Activated CD8-positive, alpha-beta T cell treated with anti-CD3 and anti-CD28 coated beads, Interleukin-2, amount 10 ng/mL, durations not matched to agents 7 days and 5 days (primary cell): ENCODE measurements around the gene ARID1B. TPM values are rescaled to one million over a fixed set of nuclear protein-coding genes. Genes with fewer than 3 reads are reported as not detected.

ENCODE experiments used
- ATAC-seq: fragments of 150-1000 bp; cut with Tn5 transposase; one replicate; pipeline ENCODE4 v1.10.0; 2021; ENCODE audit warnings: moderate library complexity
- CTCF ChIA-PET: fragments of 350-600 bp; sonication (Branson Sonifier 250); formaldehyde crosslinking; loops from one replicate; lab custom pipeline; 2021; ENCODE audit warnings: antibody characterized with exemption; lab: Charles Lee
- POLR2A ChIA-PET: fragments of 350-600 bp; sonication (Branson Sonifier 250); formaldehyde crosslinking; loops from one replicate; lab custom pipeline; 2021; ENCODE audit warnings: antibody characterized with exemption; lab: Charles Lee
- DNase-seq: peaks from one replicate; pipeline ENCODE4 v3.0.0-alpha.2; 2020
- H3K27ac Mint-ChIP-seq: one replicate; pipeline ENCODE4 v1.8.0; 2021; ENCODE audit warnings: mild to moderate bottlenecking, mixed read lengths
- H3K27me3 Mint-ChIP-seq: one replicate; pipeline ENCODE4 v1.8.0; 2021; ENCODE audit warnings: low read depth, mixed read lengths
- H3K36me3 Mint-ChIP-seq: one replicate; pipeline ENCODE4 v1.8.0; 2021; ENCODE audit warnings: low read depth, mixed read lengths
- H3K4me1 Mint-ChIP-seq: one replicate; pipeline ENCODE4 v1.8.0; 2021; ENCODE audit warnings: low read depth, mixed read lengths
- H3K4me3 Mint-ChIP-seq: one replicate; pipeline ENCODE4 v1.8.0; 2021; ENCODE audit warnings: mild to moderate bottlenecking, mixed read lengths
- H3K9me3 Mint-ChIP-seq: one replicate; pipeline ENCODE4 v1.8.0; 2022; ENCODE audit warnings: mixed read lengths; ENCODE audit not compliant: insufficient read depth
- total RNA-seq, 2 experiments: library from RNA; stranded (reverse); gene quantifications; one replicate each; pipeline ENCODE4 v1.2.3, GENCODE V29; 2021

The ARID1B gene
- total RNA-seq, 2 experiments from 2014 or later, result 60.9 to 62.4 TPM

DNA sequence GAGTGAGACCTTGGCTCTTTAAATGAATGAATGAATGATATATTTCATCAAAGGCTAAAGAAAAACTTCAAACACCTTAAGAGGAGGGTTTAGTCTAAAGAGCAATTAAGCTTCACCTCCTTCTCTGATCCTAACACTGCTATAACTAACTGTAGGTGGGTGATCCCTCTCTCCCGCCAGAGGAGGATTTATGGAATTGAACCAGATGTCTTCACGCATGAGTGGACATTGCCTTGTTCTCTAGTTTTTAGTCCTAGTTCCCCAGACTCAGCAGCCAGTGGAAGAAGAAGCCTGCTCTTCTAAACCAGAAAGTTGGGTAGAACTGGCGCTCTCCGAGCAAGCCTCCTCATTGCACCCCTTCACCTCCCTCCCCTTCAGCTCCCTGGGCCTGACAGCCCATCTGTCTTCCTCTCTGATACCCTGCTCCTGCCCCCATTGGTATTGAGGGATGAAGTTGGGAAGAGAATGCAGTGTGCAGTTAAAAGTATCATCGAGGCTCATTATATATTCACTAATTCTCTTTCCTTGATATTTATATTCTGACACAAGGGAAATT is 142.7 kb downstream of the ARID1B start:
- H3K4me1 Mint-ChIP-seq, result peaks cover 15% of the 10 kb centered on the region
- DNase-seq, result no peak
- H3K36me3 Mint-ChIP-seq, result peaks cover 4% of the 10 kb centered on the region
- ATAC-seq, result no peak
- POLR2A ChIA-PET, result interaction anchor here (1.0 to 1.1 kb wide), 2 partner anchors 33 to 143 kb away, joined by 3 read pairs; partner anchors contain the start of gene ARID1B
- no peaks in the 10 kb centered on the region for H3K27me3 Mint-ChIP-seq
- no peak overlapping the region for H3K4me3 Mint-ChIP-seq
- CTCF ChIA-PET, result interaction anchor here (1.1 to 1.6 kb wide), 2 partner anchors 11 to 126 kb away, joined by 3 read pairs; no protein-coding TSS in a partner anchor
- no peaks in the 10 kb centered on the region for H3K9me3 Mint-ChIP-seq
- H3K27ac Mint-ChIP-seq, result no peak overlapping the region

DNA sequence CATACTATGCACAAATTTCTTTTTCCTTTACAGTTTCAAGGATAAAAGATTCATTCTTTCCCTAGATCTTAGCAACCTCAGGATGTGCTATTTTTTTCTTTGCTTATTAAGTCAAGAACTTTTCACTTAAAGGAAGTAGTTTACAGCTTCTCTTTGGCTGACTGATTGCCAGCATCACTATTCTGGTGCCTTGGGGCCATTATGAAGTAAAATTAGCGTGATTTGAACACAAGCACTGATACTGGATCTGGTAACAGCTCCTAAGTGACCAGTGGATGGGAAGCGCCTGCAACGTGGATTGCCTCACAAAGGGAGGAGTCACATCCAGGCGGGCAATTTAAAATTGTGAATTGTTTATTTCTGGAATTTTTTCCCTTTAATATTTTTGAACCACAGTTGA is 147.1 kb downstream of the ARID1B start:
- Mint-ChIP-seq H3K27ac (no peak overlapping the region), H3K4me1 (peaks cover 30% of the 10 kb centered on the region), H3K36me3 (peaks cover 5% of the 10 kb centered on the region), H3K9me3 (no peaks in the 10 kb centered on the region), H3K27me3 (no peaks in the 10 kb centered on the region), H3K4me3 (no peak overlapping the region)
- ATAC-seq (no peak), DNase-seq (no peak)
- POLR2A ChIA-PET, result no interaction called here
- CTCF ChIA-PET, result interaction anchor here (0.9 to 1.3 kb wide), 2 partner anchors 10 to 260 kb away, joined by 3 to 4 read pairs; no protein-coding TSS in a partner anchor

DNA sequence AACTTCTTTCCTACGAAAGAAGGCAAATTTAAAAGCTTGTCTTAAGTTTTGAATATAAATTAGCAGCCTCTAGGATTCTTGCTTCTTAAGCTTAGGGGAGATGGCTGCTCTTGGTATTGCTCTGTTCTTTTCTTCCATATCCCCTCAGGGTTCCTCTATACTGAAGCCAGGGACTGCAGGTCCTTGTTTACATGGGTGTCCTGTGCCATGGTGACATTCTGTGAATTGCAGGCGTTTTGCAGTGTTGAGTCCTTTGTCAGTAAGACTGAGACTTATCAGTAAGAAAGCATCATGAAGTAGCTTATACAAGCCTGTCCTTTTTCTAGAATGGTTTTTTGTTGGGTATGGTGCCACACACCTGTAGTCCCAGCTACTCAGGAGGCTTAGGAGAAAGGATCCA is 147.8 kb downstream of the ARID1B start:
- Mint-ChIP-seq H3K27ac (no peak overlapping the region), H3K9me3 (no peaks in the 10 kb centered on the region), H3K36me3 (peaks cover 10% of the 10 kb centered on the region), H3K4me1 (peaks cover 34% of the 10 kb centered on the region), H3K4me3 (no peak overlapping the region), H3K27me3 (no peaks in the 10 kb centered on the region)
- DNase-seq (no peak), ATAC-seq (no peak)
- CTCF ChIA-PET, result interaction anchor here (0.8 to 1.3 kb wide), 4 partner anchors 10 to 259 kb away, joined by 3 to 4 read pairs (median 3); no protein-coding TSS in a partner anchor
- POLR2A ChIA-PET, result no interaction called here

DNA sequence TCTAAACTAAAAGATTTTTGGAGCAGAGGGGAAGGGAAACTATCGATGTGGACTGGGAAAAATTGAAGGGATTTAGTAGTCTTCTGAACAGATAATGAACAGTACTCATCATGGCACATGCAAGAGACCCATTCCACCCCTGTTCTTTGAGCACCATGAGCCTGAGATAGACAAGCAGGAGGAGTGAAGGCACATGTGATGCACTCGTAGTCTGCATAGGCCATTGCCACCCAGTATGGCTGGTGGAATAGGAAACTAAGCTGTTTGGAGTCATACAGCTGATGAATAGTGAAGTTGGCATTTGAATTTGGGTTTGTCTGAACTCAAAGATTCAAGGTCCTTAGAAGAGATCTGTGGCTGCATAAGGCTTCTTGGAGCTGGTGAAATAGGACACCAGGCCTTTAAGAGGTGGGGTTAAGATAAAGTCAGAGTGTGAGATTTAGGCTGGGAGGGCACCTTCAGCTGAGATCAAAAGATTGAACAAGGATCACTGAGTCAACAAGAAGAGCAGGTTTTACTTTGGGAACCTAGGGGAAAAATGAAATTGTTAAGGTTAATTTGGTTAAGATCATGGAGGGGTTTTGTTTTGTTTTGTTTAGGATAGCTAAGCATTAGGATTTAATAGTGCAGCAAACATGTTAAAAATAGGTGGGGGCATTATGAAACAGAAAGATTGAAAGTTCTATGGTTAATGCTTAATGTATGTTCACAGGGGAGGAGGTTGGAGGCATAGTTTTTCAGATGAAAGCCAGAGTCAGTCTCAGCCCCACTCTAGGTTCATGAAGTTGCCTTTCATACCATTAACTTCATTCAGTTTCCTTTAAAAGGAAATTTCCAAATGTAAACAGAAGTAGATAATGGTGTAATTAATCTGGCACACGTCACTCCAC is 148.8 kb downstream of the ARID1B start:
- ChIA-PET CTCF (interaction anchor here (0.9 to 1.3 kb wide), 2 partner anchors 12 to 258 kb away, joined by 3 read pairs; no protein-coding TSS in a partner anchor), POLR2A (no interaction called here)
- ATAC-seq (no peak), DNase-seq (no peak)
- Mint-ChIP-seq H3K27me3 (no peaks in the 10 kb centered on the region), H3K4me1 (peaks cover 31% of the 10 kb centered on the region), H3K9me3 (no peaks in the 10 kb centered on the region), H3K4me3 (no peak overlapping the region), H3K27ac (no peak overlapping the region), H3K36me3 (peaks cover 10% of the 10 kb centered on the region)

DNA sequence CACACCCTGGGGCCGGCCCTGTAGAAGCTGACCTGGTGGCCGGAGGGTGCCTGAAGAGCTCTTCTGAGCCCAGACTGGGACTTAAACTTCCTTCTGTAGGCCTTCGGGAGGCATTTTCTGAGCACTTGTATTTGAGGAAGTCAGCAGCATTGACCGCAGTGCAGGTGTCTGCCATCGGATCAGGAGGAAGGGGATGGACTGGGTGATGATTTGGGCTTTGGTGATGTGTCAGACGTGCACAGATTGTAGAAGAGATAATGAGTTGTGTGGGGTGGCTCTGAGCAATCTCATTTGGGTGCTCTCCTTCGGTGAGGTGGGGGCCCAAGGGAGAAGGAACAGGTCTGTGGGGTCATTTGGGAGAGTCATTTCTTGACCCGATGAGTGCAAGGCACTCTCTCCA is 150.9 kb downstream of the ARID1B start:
- Mint-ChIP-seq H3K36me3 (peaks cover 6% of the 10 kb centered on the region), H3K27ac (no peak overlapping the region), H3K27me3 (no peaks in the 10 kb centered on the region), H3K4me3 (no peak overlapping the region), H3K9me3 (no peaks in the 10 kb centered on the region), H3K4me1 (peaks cover 29% of the 10 kb centered on the region)
- POLR2A ChIA-PET, result no interaction called here
- CTCF ChIA-PET, result no interaction called here
- ATAC-seq, result no peak
- DNase-seq, result no peak

DNA sequence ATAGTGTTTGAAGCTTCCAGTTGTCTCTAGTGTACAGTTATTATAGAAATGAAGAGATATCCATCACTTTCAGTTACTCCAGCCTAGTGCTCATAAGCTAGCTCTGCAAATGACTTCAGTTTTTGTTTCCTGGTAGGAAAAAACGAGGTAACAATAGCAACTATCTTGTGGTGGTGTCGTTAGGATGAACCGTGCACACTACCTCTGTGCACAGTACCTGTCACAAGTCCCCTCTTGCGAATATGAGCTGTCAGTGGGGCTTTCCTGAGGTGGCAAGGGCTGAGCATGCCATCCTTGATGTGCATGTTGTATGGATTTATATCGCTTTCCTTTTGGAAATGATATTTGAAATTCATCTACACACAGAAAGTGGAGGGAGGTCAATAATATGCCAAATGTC is 151.8 kb downstream of the ARID1B start:
- Mint-ChIP-seq H3K4me3 (no peak overlapping the region), H3K9me3 (no peaks in the 10 kb centered on the region), H3K27ac (no peak overlapping the region), H3K27me3 (no peaks in the 10 kb centered on the region), H3K4me1 (peaks cover 29% of the 10 kb centered on the region), H3K36me3 (peaks cover 6% of the 10 kb centered on the region)
- DNase-seq (no peak), ATAC-seq (no peak)
- CTCF ChIA-PET, result no interaction called here
- POLR2A ChIA-PET, result no interaction called here

DNA sequence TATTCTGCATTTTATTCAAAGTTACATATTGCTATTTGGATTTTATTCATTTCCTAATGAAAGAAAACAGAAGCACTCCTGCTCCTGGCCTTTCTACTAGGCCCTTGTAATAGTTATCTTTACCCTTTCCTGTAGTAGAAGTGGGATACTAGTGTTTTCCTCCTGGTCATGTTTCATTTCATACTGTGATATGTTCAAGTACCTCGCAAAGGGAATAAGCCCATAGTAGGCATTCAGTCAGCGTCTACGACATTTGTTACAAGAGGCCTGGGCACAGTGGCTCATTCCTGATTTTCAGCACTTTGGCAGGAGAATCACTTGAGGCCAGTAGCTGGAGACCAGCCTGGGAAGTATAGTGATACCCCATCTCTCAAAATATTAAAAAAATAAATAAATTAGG is 154.1 kb downstream of the ARID1B start:
- Mint-ChIP-seq H3K36me3 (peaks cover 10% of the 10 kb centered on the region), H3K4me3 (no peak overlapping the region), H3K27ac (no peak overlapping the region), H3K9me3 (no peaks in the 10 kb centered on the region), H3K4me1 (peaks cover 21% of the 10 kb centered on the region), H3K27me3 (no peaks in the 10 kb centered on the region)
- DNase-seq, result no peak
- no peak for ATAC-seq
- POLR2A ChIA-PET, result no interaction called here
- CTCF ChIA-PET, result interaction anchor here (1.0 to 1.4 kb wide), 2 partner anchors 10 to 33 kb away, joined by 3 read pairs; no protein-coding TSS in a partner anchor

DNA sequence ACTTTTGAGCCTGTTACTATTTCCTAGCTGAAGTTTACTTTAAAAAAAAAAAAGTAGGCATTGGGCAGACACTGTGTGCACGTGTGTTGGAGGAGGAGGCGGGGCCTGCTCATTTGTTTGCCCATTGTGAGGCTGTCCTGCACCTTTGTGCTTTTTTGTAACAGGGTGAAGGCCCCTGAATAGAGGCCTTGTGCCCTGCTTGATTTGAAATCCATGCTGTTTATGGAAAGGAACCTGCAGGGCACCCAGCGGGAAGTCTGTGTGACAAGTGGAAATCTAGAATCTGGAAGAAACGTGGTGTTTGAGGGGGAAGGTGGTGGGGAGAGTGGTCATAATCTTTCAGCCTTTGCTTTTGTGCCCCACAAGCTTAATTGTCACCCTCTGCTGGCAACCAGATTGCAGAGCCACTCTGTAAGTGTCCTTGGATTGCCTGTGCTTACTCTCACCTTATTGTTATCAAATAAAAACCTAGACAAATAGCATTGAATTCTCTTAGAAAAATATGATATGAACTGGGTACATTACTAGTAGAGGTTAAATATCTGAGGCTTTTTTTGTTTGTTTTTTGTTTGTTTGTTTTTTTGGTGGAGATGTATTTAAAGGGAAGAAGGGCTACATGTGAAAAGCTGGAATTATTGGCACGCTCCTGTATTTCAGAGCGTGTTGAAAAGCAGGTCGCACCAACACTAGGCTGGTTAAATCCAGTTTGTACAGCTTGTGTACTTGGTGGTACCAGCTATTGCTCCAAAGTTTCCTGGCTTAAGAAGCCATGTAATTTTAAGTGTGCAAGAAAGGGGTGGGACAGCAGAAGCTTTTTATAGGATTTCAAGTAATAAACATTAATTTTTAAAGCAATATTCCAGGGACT is 156.3 kb downstream of the ARID1B start:
- Mint-ChIP-seq H3K27ac (no peak overlapping the region), H3K4me1 (peaks cover 11% of the 10 kb centered on the region), H3K36me3 (peaks cover 11% of the 10 kb centered on the region), H3K27me3 (no peaks in the 10 kb centered on the region), H3K4me3 (no peak overlapping the region), H3K9me3 (no peaks in the 10 kb centered on the region)
- DNase-seq (no peak), ATAC-seq (no peak)
- CTCF ChIA-PET, result interaction anchor here (1.2 to 1.7 kb wide), 3 partner anchors 14 to 369 kb away, joined by 3 to 5 read pairs (median 4); no protein-coding TSS in a partner anchor
- POLR2A ChIA-PET, result no interaction called here

DNA sequence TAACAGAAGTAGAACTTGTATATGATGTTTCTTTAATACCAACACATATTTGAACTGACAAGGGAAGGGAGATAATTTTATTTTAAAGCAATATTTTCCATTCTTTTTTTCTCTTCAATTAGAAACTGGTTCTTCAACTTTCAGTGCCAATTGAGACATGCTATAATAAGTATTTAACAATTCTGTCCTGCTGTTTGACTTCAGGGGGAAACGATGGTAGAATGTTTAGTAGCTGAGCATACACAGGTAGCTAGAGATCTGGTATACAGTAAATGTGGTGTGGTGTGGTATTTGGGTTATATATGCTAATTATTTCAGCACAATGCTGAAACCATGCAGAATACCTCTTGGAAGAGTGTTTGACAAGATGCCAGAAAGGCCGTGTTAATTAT is 156.9 kb downstream of the ARID1B start:
- Mint-ChIP-seq H3K27ac (no peak overlapping the region), H3K27me3 (no peaks in the 10 kb centered on the region), H3K9me3 (no peaks in the 10 kb centered on the region), H3K4me3 (no peak overlapping the region), H3K36me3 (peaks cover 11% of the 10 kb centered on the region), H3K4me1 (peaks cover 8% of the 10 kb centered on the region)
- ATAC-seq, result no peak
- CTCF ChIA-PET, result interaction anchor here (1.2 kb wide), 1 partner anchor 14 kb away, joined by 3 read pairs; no protein-coding TSS in a partner anchor
- no peak for DNase-seq
- POLR2A ChIA-PET, result no interaction called here

DNA sequence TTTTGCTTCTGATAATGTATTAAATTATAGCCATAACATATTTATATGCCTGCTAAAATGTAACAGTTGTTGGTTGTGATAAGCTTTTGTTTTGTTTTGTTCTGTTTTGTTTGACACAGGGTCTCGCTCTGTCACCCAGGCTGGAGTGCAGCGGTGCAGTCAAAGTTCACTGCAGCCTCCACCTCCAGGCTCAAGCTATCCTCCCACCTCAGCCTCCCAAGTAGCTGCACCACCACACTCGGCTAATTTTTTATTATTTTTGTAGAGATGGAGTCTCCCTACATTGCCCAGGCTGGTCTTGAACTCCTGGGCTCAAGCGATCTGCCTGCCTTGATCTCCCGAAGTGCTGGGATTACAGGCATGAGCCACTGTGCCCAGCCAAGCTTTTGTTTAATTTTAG is 157.8 kb downstream of the ARID1B start:
- H3K36me3 Mint-ChIP-seq, result peaks cover 6% of the 10 kb centered on the region

DNA sequence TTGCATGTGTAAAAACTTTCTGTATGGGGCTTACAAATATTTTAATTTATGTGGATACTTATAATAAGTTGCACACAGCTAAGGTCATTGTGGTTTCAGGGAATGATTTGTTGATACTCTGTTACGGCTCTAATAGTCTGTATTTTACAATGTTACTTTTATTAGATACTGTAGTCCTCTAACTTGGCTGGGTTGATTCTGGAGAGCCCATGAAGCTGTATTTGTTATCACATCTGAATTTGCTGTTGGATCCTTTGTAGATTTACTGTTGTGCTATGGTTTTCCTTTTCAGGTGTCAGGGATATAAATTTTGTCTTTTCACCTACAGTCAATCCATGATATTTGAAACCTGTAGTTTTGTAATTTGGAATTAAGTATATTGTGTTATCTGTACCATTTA is 161.0 kb downstream of the ARID1B start:
- Mint-ChIP-seq H3K4me1 (no peaks in the 10 kb centered on the region), H3K4me3 (no peak overlapping the region), H3K27me3 (no peaks in the 10 kb centered on the region), H3K36me3 (peaks cover 6% of the 10 kb centered on the region), H3K9me3 (no peaks in the 10 kb centered on the region), H3K27ac (no peak overlapping the region)
- DNase-seq (no peak), ATAC-seq (no peak)
- ChIA-PET POLR2A (no interaction called here), CTCF (interaction anchor here (1.4 kb wide), 2 partner anchors 13 to 246 kb away, joined by 3 to 4 read pairs; no protein-coding TSS in a partner anchor)

More for the DNA sequence above, 157.8 kb downstream of the ARID1B start:
- ATAC-seq, result no peak
- no peaks in the 10 kb centered on the region for H3K9me3 Mint-ChIP-seq
- H3K27me3 Mint-ChIP-seq, result no peaks in the 10 kb centered on the region
- H3K4me3 Mint-ChIP-seq, result no peak overlapping the region
- H3K4me1 Mint-ChIP-seq, result peaks cover 2% of the 10 kb centered on the region
- POLR2A ChIA-PET, result no interaction called here
- CTCF ChIA-PET, result no interaction called here
- no peak overlapping the region for H3K27ac Mint-ChIP-seq
- DNase-seq, result no peak
